Stomach (tissue), 4 donors: ENCODE data around the gene ECM1.

Experiments used
- POLR2A ChIP-seq, 4 donors: fragments of 450-650 bp; IDR thresholded peaks; one replicate each; pipeline ENCODE4 v1.6.1; 2016; ENCODE audit warnings: antibody characterized with exemption in 4 of 4, control low read depth in 2 of 4, mild to moderate bottlenecking in 1 of 4, moderate library complexity in 1 of 4
- POLR2AphosphoS5 ChIP-seq, 3 donors: sonication (generic); formaldehyde crosslinking; IDR thresholded peaks; one replicate each; pipeline ENCODE4 v1.6.1; 2016; ENCODE audit warnings: antibody characterized with exemption in 3 of 3
- TF ChIP-seq, protein P1 (sequence below), 7 experiments: fragments of 450-650 bp in 4 of 7; fragments of 200-600 bp in 3 of 7; sonication (generic) in 3 of 7; IDR thresholded peaks; one replicate each; pipeline ENCODE4 v1.5.1; 2016 to 2019; ENCODE audit warnings: antibody characterized with exemption in 7 of 7, control low read depth in 2 of 7, mild to moderate bottlenecking in 1 of 7

DNA sequence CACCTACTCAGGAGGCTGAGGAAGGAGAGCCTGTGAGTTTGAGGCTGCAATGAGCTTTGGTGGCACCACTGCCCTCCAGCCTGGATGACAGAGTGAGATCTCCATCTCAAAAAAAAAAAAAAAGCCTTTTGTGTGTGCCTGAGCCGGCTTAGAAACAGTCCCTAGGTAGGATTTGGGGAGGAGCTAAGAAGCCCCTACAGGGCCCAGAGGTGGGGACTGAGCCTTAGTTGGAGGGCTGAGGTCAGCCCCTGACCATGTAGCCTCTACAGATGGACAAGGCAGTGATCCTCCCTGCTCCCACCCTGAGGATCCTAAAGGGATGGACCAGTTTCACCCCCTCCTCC lies 43.8 kb downstream of the ECM1 start:
- TF ChIP-seq, protein P1, sequence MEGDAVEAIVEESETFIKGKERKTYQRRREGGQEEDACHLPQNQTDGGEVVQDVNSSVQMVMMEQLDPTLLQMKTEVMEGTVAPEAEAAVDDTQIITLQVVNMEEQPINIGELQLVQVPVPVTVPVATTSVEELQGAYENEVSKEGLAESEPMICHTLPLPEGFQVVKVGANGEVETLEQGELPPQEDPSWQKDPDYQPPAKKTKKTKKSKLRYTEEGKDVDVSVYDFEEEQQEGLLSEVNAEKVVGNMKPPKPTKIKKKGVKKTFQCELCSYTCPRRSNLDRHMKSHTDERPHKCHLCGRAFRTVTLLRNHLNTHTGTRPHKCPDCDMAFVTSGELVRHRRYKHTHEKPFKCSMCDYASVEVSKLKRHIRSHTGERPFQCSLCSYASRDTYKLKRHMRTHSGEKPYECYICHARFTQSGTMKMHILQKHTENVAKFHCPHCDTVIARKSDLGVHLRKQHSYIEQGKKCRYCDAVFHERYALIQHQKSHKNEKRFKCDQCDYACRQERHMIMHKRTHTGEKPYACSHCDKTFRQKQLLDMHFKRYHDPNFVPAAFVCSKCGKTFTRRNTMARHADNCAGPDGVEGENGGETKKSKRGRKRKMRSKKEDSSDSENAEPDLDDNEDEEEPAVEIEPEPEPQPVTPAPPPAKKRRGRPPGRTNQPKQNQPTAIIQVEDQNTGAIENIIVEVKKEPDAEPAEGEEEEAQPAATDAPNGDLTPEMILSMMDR (IDR thresholded peaks at IDR 0.05) = no peak
- TF ChIP-seq POLR2A (IDR thresholded peaks at IDR 0.05) (no peak), POLR2AphosphoS5 (IDR thresholded peaks at IDR 0.05) (no peak)
